SK-N-MC (cell line): ENCODE data around the gene EMID1.

Source experiments
- EZH2 ChIP-seq: fragments of 200-600 bp; sonication (generic); IDR thresholded peaks from one replicate; pipeline ENCODE4 v1.6.1; 2017; ENCODE audit warnings: antibody characterized with exemption
- POLR2AphosphoS5 ChIP-seq: IDR thresholded peaks from 2 replicates; pipeline ENCODE4 v1.6.1; 2012; ENCODE audit warnings: mild to moderate bottlenecking, low read depth, low read length, borderline replicate concordance

GRCh38 chr22:29204455-29205183, 1.1 kb upstream of the EMID1 start:
- TF ChIP-seq EZH2 = no peak
- TF ChIP-seq POLR2AphosphoS5 = no peak
